Osteocyte (in vitro differentiated cells): ENCODE measurements around the gene CCDC51. TPM values are rescaled to one million over a fixed set of nuclear protein-coding genes. Genes with fewer than 3 reads are reported as not detected.
A peak's percentile ranks its signal among the peaks of the same experiment; 100 is the strongest.
"Not testable (repeated sequence)": the region's sequence is repeated elsewhere in the genome, so short reads cannot be mapped to it uniquely, and the experiment has no call there.

Experiments used
- DNase-seq: peaks from one replicate; pipeline ENCODE4 v3.0.0; 2021; ENCODE audit warnings: mixed read lengths; ENCODE audit not compliant: unreplicated experiment; ENCODE audit errors: extremely low spot score
- H3K27ac Mint-ChIP-seq: one replicate; pipeline ENCODE4 v1.8.0; 2021; ENCODE audit warnings: mild to moderate bottlenecking, mixed read lengths; ENCODE audit not compliant: unreplicated experiment
- H3K27me3 Mint-ChIP-seq: one replicate; pipeline ENCODE4 v1.8.0; 2021; ENCODE audit warnings: mixed read lengths; ENCODE audit not compliant: unreplicated experiment
- H3K36me3 Mint-ChIP-seq: one replicate; pipeline ENCODE4 v1.8.0; 2021; ENCODE audit warnings: mixed read lengths; ENCODE audit not compliant: unreplicated experiment
- H3K4me1 Mint-ChIP-seq: one replicate; pipeline ENCODE4 v1.8.0; 2021; ENCODE audit warnings: mixed read lengths; ENCODE audit not compliant: unreplicated experiment
- H3K4me3 Mint-ChIP-seq: one replicate; pipeline ENCODE4 v1.8.0; 2021; ENCODE audit warnings: mild to moderate bottlenecking, moderate library complexity, mixed read lengths; ENCODE audit not compliant: unreplicated experiment
- H3K9me3 Mint-ChIP-seq: one replicate; pipeline ENCODE4 v1.8.0; 2021; ENCODE audit warnings: mixed read lengths; ENCODE audit not compliant: unreplicated experiment
- total RNA-seq: library from RNA; stranded (reverse); gene quantifications from 2 replicates; pipeline ENCODE4 v1.2.1, GENCODE V29; 2021
- TF ChIP-seq, protein P1 (sequence below): fragments of 200-600 bp; sonication (generic); IDR thresholded peaks from 2 replicates; pipeline ENCODE4 v1.5.0; 2021; ENCODE audit warnings: antibody characterized with exemption, mild to moderate bottlenecking, moderate library complexity

The CCDC51 gene
- total RNA-seq, 1 donor from 2014 or later, result 11.3 TPM

DNA sequence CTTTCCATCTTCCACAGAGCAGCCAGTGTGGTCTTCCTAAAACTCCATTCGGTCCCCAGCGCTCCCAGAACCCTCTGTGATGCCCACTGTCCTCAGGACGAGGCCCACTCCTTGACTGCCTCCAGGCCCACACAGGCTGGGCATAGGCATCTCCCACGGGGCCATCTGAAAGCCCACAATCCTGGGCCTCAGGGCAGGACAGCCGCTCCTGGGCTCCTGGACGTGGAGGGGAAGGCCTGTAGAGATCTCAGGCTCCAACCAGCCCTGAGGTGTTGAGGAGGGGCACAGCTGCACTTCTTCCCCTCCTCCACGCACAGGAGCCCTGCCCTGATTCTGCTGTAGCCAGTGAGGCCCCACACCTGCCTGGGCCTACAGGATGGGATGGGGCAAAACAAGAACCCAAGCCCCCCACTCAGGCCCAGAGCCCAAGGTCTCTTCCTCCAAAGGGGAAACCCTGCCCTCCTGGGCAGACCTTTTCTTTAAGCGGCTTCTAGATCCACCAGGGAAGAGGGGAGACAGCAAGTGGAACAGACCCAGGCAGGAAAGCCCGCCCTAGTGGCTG, 38.1 kb upstream of the CCDC51 start:
- Mint-ChIP-seq H3K4me3 (no peak overlapping the region), H3K36me3 (peaks cover 2% of the 10 kb centered on the region), H3K9me3 (no peaks in the 10 kb centered on the region), H3K27ac (no peak overlapping the region), H3K4me1 (peaks cover 8% of the 10 kb centered on the region), H3K27me3 (no peaks in the 10 kb centered on the region)
- no peak for DNase-seq
- TF ChIP-seq, protein P1, sequence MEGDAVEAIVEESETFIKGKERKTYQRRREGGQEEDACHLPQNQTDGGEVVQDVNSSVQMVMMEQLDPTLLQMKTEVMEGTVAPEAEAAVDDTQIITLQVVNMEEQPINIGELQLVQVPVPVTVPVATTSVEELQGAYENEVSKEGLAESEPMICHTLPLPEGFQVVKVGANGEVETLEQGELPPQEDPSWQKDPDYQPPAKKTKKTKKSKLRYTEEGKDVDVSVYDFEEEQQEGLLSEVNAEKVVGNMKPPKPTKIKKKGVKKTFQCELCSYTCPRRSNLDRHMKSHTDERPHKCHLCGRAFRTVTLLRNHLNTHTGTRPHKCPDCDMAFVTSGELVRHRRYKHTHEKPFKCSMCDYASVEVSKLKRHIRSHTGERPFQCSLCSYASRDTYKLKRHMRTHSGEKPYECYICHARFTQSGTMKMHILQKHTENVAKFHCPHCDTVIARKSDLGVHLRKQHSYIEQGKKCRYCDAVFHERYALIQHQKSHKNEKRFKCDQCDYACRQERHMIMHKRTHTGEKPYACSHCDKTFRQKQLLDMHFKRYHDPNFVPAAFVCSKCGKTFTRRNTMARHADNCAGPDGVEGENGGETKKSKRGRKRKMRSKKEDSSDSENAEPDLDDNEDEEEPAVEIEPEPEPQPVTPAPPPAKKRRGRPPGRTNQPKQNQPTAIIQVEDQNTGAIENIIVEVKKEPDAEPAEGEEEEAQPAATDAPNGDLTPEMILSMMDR, result no peak

DNA sequence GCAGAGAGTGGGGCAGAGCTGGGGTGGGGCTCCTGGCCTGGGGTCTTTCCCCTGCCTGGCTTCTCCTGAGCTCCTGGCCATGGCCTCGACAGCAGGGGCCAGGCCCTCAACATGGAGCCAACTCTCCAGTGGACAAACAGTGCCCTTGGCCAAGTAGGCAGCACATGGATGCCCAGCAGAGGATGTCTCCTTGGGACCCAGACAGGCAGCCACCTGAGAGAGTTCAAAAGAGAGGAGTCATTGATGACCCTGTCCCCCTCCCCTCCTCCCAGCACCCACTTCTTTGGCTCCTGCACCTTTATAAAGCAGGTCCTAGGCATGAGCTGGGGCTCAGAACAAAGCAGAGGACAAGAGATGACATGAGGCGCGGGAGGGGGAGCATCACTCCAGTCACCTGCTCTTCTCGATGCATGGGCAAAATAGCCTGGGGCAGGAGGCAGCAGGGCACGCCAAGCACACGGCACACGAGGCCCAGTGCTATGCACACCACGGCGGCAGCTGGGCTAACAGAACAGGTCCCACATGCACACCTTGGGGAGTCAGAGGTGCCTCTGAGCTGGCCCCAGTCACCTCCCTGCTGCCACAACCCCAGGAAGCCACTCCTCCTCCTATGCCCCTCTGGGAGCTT, 36.6 kb upstream of the CCDC51 start:
- no peaks in the 10 kb centered on the region for H3K27me3 Mint-ChIP-seq
- DNase-seq, result no peak
- peaks cover 2% of the 10 kb centered on the region for H3K36me3 Mint-ChIP-seq
- TF ChIP-seq, protein P1, result no peak
- peaks cover 15% of the 10 kb centered on the region for H3K4me1 Mint-ChIP-seq
- H3K27ac Mint-ChIP-seq, result no peak overlapping the region
- no peak overlapping the region for H3K4me3 Mint-ChIP-seq
- H3K9me3 Mint-ChIP-seq, result no peaks in the 10 kb centered on the region

DNA sequence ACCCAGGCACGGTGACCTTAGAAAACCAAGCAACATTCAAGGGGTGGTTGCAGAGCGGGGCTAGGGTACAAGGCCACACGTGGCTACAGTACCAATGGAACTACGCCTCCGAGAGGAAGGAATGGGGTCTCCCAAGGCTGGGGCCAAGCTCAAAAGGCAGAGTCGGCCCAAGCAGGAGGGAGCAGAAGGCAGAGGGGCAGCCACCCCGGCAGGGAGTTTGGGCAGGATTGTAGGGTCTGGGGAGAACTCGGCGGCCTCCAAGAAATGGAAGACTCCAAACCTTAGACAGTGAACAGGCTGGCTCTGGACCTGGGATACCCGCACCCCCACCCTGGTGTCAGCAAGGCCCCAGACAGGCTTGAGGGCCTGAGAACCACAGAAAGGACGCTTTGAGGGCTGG, 35.3 kb upstream of the CCDC51 start:
- no peak for DNase-seq
- Mint-ChIP-seq H3K27me3 (no peaks in the 10 kb centered on the region), H3K4me3 (no peak overlapping the region), H3K27ac (no peak overlapping the region), H3K36me3 (peaks cover 2% of the 10 kb centered on the region), H3K9me3 (no peaks in the 10 kb centered on the region), H3K4me1 (peaks cover 19% of the 10 kb centered on the region)
- TF ChIP-seq, protein P1, result no peak

DNA sequence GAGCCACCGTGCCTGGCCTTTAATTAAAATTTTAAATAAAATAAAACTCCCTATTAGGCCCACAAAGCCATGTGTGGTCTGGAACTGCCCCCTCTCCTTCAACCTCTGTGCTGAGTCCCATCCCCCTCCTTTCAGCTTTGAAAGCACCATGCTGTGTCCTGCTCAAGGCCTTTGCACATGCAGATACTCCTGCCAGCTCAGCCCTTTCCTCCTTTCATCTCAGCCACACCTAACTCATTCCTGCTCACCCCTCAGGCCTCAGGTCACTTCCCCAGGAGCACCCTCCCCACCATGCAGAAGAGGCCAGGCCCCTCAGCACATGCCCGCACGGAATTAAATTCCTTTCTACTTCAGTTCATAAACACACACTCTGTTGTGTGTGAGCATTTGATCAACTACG, 34.7 kb upstream of the CCDC51 start:
- H3K27ac Mint-ChIP-seq, result peak overlapping the region; percentile 29
- no peaks in the 10 kb centered on the region for H3K27me3 Mint-ChIP-seq

DNA sequence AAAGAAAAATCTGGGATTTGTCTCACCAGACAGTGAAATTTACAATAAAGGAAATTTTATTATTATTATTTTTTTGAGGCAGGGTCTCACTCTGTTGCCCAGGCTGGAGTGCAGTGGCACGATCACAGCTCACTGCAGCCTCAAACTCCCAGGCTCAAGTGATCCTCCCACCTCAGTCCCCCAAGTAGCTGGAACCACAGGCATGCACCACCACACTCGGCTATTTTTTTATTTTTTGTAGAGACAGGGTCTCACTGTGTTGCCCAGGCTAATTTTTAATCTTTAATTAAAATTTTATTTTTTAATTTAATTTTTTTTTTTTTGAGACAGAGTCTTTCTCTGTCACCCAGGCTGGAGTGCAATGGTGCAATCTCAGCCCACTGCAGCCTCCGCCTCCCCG, 34.1 kb upstream of the CCDC51 start:
- Mint-ChIP-seq H3K27ac (peak overlapping the region; percentile 100), H3K4me1 (peaks cover 22% of the 10 kb centered on the region)
- not testable (repeated sequence) for H3K4me3 Mint-ChIP-seq, H3K36me3 Mint-ChIP-seq, H3K27me3 Mint-ChIP-seq, H3K9me3 Mint-ChIP-seq, DNase-seq

More for the DNA sequence above, 34.7 kb upstream of the CCDC51 start:
- peaks cover 22% of the 10 kb centered on the region for H3K4me1 Mint-ChIP-seq
- no peaks in the 10 kb centered on the region for H3K36me3 Mint-ChIP-seq
- H3K4me3 Mint-ChIP-seq, result no peak overlapping the region
- TF ChIP-seq, protein P1, result no peak
- no peaks in the 10 kb centered on the region for H3K9me3 Mint-ChIP-seq
- no peak for DNase-seq
